Measurements from ENCODE around the gene SNX17. TPM values are rescaled to one million over a fixed set of nuclear protein-coding genes. Genes with fewer than 3 reads are reported as not detected.

The SNX17 gene
- total and polyA plus RNA-seq, 2 donors (not counting 3 experiments of a cell fraction or from before 2014, with no cell fraction given): 103 to 130 TPM

GRCh38 chr2:27356382-27357181, 13.8 kb upstream of the SNX17 start, which contains the start of gene GTF3C2:
TSS of gene GTF3C2 (minus strand) at chr2:27356764. CDS start at chr2:27343554, 13,210 bp downstream.
- ChIA-PET CTCF (interaction anchor here (1.0 to 1.8 kb wide), 4 partner anchors 12 to 276 kb away, joined by 3 to 8 read pairs (median 5); partner anchors contain the start of genes EIF2B4 and PPM1G), POLR2A (interaction anchor here (0.8 to 1.5 kb wide), 3 partner anchors 13 to 34 kb away, joined by 3 to 7 read pairs (median 4); partner anchors contain the start of gene EIF2B4)
- dilution Hi-C loops (cut with MboI; ENCODE audit: extremely low pct_ligation_motif_present, low sequenced_read_pairs) (no loop called here), intact Hi-C loops (cut with micrococcal nuclease) (loop anchor here (1.0 to 5.0 kb wide), 6 partner anchors 14 to 327 kb away; partner anchors contain the start of genes CAD, EIF2B4, MPV17 and NRBP1)
- FAIRE-seq: peak; percentile 94
- Histone ChIP-seq H3K79me2 (ENCODE audit: control insufficient read depth, insufficient read depth, low read length) (peaks cover 60% of the 10 kb centered on the region), H2AFZ (ENCODE audit: low read depth, low read length) (peak within 1 kb of the TSS; percentile 83), H3K36me3 (ENCODE audit: control insufficient read depth in 2 of 2, extremely low read depth in 1 of 2, insufficient read depth in 2 of 2, low read length in 2 of 2) (no peaks in the 10 kb centered on the region), H3K4me1 (ENCODE audit: control insufficient read depth, extremely low read depth, insufficient read depth, low read length) (peaks cover 16% of the 10 kb centered on the region), H3K4me3 (replicated peaks in 1 of 3; ENCODE audit: insufficient read depth in 1 of 3, low read depth in 1 of 3, low read length in 3 of 3) (peak within 1 kb of the TSS; percentile 40 to 90 (median 63)), H4K20me1 (replicated peaks; ENCODE audit: control insufficient read depth, extremely low read depth, insufficient read depth, low read length) (no peaks in the 10 kb centered on the region), H3K9me1 (replicated peaks; ENCODE audit: control insufficient read depth, extremely low read depth, insufficient read depth, low read length) (no peaks in the 10 kb centered on the region), H3K9ac (replicated peaks; ENCODE audit: extremely low read depth, insufficient read depth, low read length) (peak within 1 kb of the TSS; percentile 95), H3K27me3 (ENCODE audit: control insufficient read depth in 2 of 2, insufficient read depth in 2 of 2, low read length in 2 of 2) (no peaks in the 10 kb centered on the region), H3K9me3 (replicated peaks; ENCODE audit: control insufficient read depth, insufficient read depth, low read length) (no peaks in the 10 kb centered on the region), H3K4me2 (ENCODE audit: insufficient read depth, low read length) (peak within 1 kb of the TSS; percentile 99), H3K27ac (ENCODE audit: insufficient read depth, low read depth, low read length) (peak within 1 kb of the TSS; percentile 83)
- TF ChIP-seq POLR2AphosphoS5 (IDR thresholded peaks at IDR 0.05; ENCODE audit: insufficient read depth, low read depth, low read length): peak; percentile 98
- peak; percentile 81 for TF ChIP-seq MAX (IDR thresholded peaks at IDR 0.05; ENCODE audit: insufficient read depth, insufficient read length)
- no peak for TF ChIP-seq CTCF (IDR thresholded peaks at IDR 0.05; ENCODE audit: extremely low read depth in 1 of 2, insufficient read depth in 1 of 2, low read depth in 1 of 2, low read length in 2 of 2)
- TF ChIP-seq MYC (IDR thresholded peaks at IDR 0.05; ENCODE audit: low read depth, low read length): peak; percentile 59
- no peak for TF ChIP-seq EZH2 (IDR thresholded peaks at IDR 0.05; ENCODE audit: borderline replicate concordance, low read depth, low read length, severe bottlenecking)
- DNase-seq (ENCODE audit: low read depth, low spot score): peak; percentile 98
- BruUV-seq (replicated peaks): TSS peak; percentile 61
